Keratinocyte (primary cell): Measurements from ENCODE around the gene TLE1.

Experiments used
- CTCF ChIP-seq, 3 experiments: IDR thresholded peaks in 1 of 3; conservative IDR thresholded peaks in 1 of 3; optimal IDR thresholded peaks in 1 of 3; 2 replicates in 2 of 3; 3 replicates in 1 of 3; pipeline versions ENCODE3 to v1.5.1; 2011; ENCODE audit warnings: low read length in 3 of 3, mild to moderate bottlenecking in 3 of 3, moderate library complexity in 2 of 3, control low read depth in 1 of 3, inconsistent platforms in 1 of 3; ENCODE audit not compliant: insufficient read depth in 2 of 3; ENCODE audit errors: extremely low read depth in 1 of 3
- EZH2 ChIP-seq: IDR thresholded peaks from one replicate; pipeline ENCODE4 v1.6.1; 2012; ENCODE audit warnings: inconsistent platforms, mild to moderate bottlenecking, low read length, moderate library complexity

- TF ChIP-seq CTCF (optimal IDR thresholded peaks at IDR 0.05 in 1 of 3, IDR thresholded peaks at IDR 0.05 in 1 of 3, conservative IDR thresholded peaks at IDR 0.05 in 1 of 3; ENCODE audit: extremely low read depth in 1 of 3, insufficient read depth in 2 of 3, low read length in 3 of 3) (no peak), EZH2 (no peak)
Measured at GRCh38 chr9:81543695-81544094, 145.7 kb downstream of the TLE1 start.
